ENCODE results near the gene MTOR. TPM values are rescaled to one million over a fixed set of nuclear protein-coding genes. Genes with fewer than 3 reads are reported as not detected.
"Not testable (repeated sequence)": the region's sequence is repeated elsewhere in the genome, so short reads cannot be mapped to it uniquely, and the experiment has no call there.

The MTOR gene
- total RNA-seq, 1 donor from 2014 or later = 31.9 TPM

DNA sequence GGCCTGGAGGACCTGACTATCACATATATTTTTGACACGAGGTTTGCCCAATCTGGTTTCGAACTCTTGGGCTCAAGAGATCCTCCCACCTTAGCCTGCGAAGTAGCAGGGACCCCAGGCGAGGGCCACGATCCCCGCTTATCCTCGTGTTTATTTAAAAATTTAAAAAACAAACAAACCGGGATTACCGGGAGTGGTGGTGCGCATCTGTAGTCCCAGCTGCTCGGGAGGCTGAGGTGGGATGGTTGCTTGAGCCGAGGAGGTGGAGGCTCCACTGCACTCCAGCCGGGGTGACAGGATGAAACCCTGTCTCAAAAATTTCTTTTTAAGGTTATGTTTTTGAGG is 162.2 kb downstream of the MTOR start:
- DNase-seq (ENCODE audit: low read depth) = no peak
- Histone ChIP-seq H3K27me3 (ENCODE audit: control insufficient read depth, insufficient read depth, low read length) (no peaks in the 10 kb centered on the region), H3K4me3 (ENCODE audit: low read depth, low read length) (peak overlapping the region; percentile 83), H3K36me3 (ENCODE audit: control insufficient read depth, insufficient read depth, low read length) (peaks cover 5% of the 10 kb centered on the region)
- TF ChIP-seq, protein P1, sequence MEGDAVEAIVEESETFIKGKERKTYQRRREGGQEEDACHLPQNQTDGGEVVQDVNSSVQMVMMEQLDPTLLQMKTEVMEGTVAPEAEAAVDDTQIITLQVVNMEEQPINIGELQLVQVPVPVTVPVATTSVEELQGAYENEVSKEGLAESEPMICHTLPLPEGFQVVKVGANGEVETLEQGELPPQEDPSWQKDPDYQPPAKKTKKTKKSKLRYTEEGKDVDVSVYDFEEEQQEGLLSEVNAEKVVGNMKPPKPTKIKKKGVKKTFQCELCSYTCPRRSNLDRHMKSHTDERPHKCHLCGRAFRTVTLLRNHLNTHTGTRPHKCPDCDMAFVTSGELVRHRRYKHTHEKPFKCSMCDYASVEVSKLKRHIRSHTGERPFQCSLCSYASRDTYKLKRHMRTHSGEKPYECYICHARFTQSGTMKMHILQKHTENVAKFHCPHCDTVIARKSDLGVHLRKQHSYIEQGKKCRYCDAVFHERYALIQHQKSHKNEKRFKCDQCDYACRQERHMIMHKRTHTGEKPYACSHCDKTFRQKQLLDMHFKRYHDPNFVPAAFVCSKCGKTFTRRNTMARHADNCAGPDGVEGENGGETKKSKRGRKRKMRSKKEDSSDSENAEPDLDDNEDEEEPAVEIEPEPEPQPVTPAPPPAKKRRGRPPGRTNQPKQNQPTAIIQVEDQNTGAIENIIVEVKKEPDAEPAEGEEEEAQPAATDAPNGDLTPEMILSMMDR (IDR thresholded peaks at IDR 0.05; ENCODE audit: insufficient read depth, low read length, severe bottlenecking) = no peak
- no peak for FAIRE-seq

DNA sequence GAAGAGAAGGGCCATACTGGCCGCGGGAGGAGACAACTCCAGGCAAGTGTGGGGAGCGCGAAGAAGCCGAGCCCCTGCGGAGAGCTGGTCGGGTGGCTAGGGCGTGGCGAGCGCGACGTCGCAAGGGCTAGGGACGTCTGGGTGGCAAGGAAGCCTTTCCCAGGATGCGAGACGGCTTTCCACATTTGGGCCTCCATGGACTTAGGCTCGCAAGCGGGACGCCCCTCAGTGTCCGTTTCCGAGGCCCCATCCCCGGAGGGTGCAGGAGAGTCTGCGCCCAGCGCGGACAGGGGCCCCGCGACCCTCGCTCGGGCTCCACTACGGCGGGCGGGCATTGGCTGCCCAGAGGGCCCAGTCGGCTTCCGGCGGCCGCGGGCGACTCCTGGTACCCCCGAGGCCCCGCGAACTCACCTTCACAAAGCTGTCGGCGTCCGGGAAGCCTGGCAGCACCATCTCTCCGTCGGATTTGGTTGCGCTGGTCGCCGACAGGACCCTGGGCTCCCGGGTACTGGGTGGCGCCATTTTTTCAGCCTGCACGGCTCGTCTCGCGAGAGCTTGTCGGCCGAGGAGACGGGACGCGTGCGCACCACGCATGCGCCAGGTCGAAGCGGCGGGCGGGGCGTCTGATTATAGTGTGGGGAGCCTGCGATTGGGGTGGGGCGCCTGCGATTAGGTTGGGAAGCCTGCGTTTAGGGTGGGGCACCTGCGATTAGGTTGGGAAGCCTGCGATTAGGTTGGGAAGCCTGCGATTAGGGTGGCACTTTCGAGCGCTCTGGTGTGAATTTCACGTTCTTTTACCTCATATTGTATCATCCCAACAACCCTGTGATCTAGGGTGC is 162.8 kb downstream of the MTOR start, which contains the start of gene EXOSC10:
Gene EXOSC10, minus strand, starts transcription at position 560 of the 839 bp plus-strand sequence. Its CDS starts 38 bp downstream, at position 522.
- DNase-seq (ENCODE audit: low read depth) (peak; percentile 74), FAIRE-seq (no peak)
- peak within 1 kb of the TSS; percentile 83 for H3K4me3 ChIP-seq (ENCODE audit: low read depth, low read length)
- H3K36me3 ChIP-seq (ENCODE audit: control insufficient read depth, insufficient read depth, low read length) = peaks cover 5% of the 10 kb centered on the region
- TF ChIP-seq, protein P1 (IDR thresholded peaks at IDR 0.05; ENCODE audit: insufficient read depth, low read length, severe bottlenecking) = no peak
- H3K27me3 ChIP-seq (ENCODE audit: control insufficient read depth, insufficient read depth, low read length) = no peaks in the 10 kb centered on the region

DNA sequence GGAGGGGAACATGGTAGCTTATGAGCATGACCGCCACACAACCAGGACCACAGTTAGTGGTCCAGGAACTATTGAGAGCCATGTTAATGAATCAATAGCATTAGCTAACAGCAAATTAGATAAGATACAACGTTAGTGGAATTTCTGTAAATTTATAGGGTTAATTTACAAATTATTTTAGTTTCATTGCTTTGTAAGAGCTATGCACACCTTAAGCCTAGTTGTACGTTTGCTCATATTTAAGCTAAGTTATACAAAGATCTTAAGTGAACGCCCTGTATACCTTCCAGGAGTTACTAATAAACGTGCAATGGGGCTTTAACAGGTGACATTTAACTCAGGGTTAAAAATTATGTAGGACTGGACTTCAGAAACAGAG is 163.4 kb downstream of the MTOR start:
- Histone ChIP-seq H3K4me3 (ENCODE audit: low read depth, low read length) (peak overlapping the region; percentile 83), H3K27me3 (ENCODE audit: control insufficient read depth, insufficient read depth, low read length) (no peaks in the 10 kb centered on the region), H3K36me3 (ENCODE audit: control insufficient read depth, insufficient read depth, low read length) (peaks cover 8% of the 10 kb centered on the region)
- TF ChIP-seq, protein P1 (IDR thresholded peaks at IDR 0.05; ENCODE audit: insufficient read depth, low read length, severe bottlenecking) = no peak
- no peak for FAIRE-seq
- no peak for DNase-seq (ENCODE audit: low read depth)

DNA sequence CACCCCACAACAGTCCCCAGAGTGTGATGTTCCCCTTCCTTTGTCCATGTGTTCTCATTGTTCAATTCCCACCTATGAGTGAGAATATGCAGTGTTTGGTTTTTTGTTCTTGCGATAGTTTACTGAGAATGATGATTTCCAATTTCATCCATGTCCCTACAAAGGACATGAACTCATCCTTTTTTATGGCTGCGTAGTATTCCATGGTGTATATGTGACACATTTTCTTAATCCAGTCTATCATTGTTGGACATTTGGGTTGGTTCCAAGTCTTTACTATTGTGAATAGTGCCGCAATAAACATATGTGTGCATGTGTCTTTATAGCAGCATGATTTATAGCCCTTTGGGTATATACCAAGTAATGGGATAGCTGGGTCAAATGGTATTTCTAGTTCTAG is 178.6 kb downstream of the MTOR start:
- H3K36me3 ChIP-seq (ENCODE audit: control insufficient read depth, insufficient read depth, low read length) = peaks cover 18% of the 10 kb centered on the region
- H3K27me3 ChIP-seq (ENCODE audit: control insufficient read depth, insufficient read depth, low read length); H3K4me3 ChIP-seq (ENCODE audit: low read depth, low read length); DNase-seq (ENCODE audit: low read depth); FAIRE-seq: not testable (repeated sequence)

DNA sequence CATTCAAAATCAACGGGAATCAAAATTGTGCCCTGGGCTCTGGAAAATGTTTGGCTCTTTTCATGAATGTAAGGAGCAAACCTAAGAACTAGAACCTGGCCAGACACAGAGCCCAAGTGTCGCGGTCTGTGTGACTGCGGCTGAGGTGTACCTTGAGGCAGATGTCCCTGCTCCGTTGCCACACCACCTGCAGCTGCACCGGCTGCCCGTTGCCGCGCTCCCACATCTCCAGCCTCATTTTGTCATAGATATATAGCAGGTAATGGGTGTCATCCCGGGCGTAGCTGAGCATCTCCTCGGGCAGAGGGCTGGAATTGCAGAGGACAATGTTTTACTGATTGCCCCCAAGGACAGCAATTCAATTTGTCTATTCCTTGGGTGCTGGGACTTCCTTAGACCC is 181.4 kb downstream of the MTOR start:
- DNase-seq (ENCODE audit: low read depth) = no peak
- FAIRE-seq = no peak
- Histone ChIP-seq H3K36me3 (ENCODE audit: control insufficient read depth, insufficient read depth, low read length) (peaks cover 17% of the 10 kb centered on the region), H3K27me3 (ENCODE audit: control insufficient read depth, insufficient read depth, low read length) (no peaks in the 10 kb centered on the region), H3K4me3 (ENCODE audit: low read depth, low read length) (no peak overlapping the region)
- TF ChIP-seq, protein P1 (IDR thresholded peaks at IDR 0.05; ENCODE audit: insufficient read depth, low read length, severe bottlenecking) = no peak

DNA sequence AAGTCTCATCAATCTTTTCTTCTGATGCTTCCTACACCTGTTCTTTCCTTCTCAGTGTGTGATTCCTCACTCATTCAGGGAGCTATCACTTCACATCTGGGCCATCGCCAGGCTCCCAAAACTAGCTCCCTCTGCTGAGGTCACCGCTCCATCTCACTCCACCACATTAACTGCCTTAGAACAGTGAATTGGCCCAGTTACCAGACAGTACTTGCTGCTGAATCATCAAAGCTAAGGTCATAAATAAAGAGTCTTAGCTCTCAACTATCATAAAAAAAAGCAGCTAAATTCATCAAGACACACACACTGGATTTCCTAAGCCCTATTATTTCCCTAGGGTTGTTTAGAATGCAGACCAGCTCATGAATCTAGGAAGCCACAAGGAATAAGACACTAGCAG is 183.7 kb downstream of the MTOR start:
- no peak overlapping the region for H3K4me3 ChIP-seq (ENCODE audit: low read depth, low read length)
- TF ChIP-seq, protein P1 (IDR thresholded peaks at IDR 0.05; ENCODE audit: insufficient read depth, low read length, severe bottlenecking) = no peak
- no peaks in the 10 kb centered on the region for H3K27me3 ChIP-seq (ENCODE audit: control insufficient read depth, insufficient read depth, low read length)
- H3K36me3 ChIP-seq (ENCODE audit: control insufficient read depth, insufficient read depth, low read length) = peaks cover 22% of the 10 kb centered on the region
- no peak for FAIRE-seq
- DNase-seq (ENCODE audit: low read depth) = no peak

DNA sequence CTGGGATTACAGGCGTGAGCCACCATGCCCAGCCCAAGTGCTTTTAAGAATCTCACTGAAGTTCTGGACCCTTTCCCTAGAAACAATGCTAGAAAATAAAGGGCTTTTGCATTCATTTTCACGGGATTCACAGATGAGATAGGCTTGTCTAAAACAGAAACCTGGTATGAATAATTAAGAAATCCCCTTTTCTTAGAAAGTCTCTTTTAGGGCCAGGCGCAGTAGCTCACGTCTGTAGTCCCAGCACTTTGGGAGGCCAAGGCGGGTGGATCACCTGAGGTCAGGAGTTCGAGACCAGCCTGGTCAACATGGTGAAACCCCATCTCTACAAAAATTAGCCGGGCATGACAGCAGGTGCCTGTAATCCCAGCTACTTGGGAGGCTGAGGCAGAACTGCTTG is 189.0 kb downstream of the MTOR start:
- DNase-seq (ENCODE audit: low read depth); FAIRE-seq; H3K27me3 ChIP-seq (ENCODE audit: control insufficient read depth, insufficient read depth, low read length); H3K4me3 ChIP-seq (ENCODE audit: low read depth, low read length): not testable (repeated sequence)
- peaks cover 31% of the 10 kb centered on the region for H3K36me3 ChIP-seq (ENCODE audit: control insufficient read depth, insufficient read depth, low read length)
